Loucy (cell line): ENCODE data around the gene SOAT2.

Experiments used
- H2AFZ ChIP-seq: fragments of 200-600 bp; sonication (generic); 2 replicates; pipeline ENCODE4 v1.6.0; 2016; ENCODE audit warnings: antibody characterized with exemption, mild to moderate bottlenecking, low read length, moderate library complexity
- H3F3A ChIP-seq: fragments of 200-600 bp; 2 replicates; pipeline ENCODE4 v1.6.0; 2016; ENCODE audit warnings: antibody characterized with exemption, low read depth, mild to moderate bottlenecking
- H3K27me3 ChIP-seq: fragments of 200-600 bp; sonication (generic); 2 replicates; pipeline ENCODE4 v1.6.1; 2014; ENCODE audit warnings: low read length, mild to moderate bottlenecking; ENCODE audit not compliant: insufficient read depth, poor library complexity, severe bottlenecking
- H3K36me3 ChIP-seq: fragments of 200-600 bp; sonication (generic); 2 replicates; pipeline ENCODE4 v1.6.1; 2016; ENCODE audit warnings: low read length; ENCODE audit not compliant: insufficient read depth
- H3K4me1 ChIP-seq: fragments of 200-600 bp; sonication (generic); 2 replicates; pipeline ENCODE4 v1.5.1; 2014; ENCODE audit warnings: low read length, mild to moderate bottlenecking; ENCODE audit not compliant: insufficient read depth, poor library complexity, severe bottlenecking
- H3K4me2 ChIP-seq: fragments of 200-600 bp; sonication (generic); 2 replicates; pipeline ENCODE4 v1.6.0; 2014; ENCODE audit warnings: antibody characterized with exemption, low read length, low read depth, mild to moderate bottlenecking; ENCODE audit not compliant: poor library complexity, severe bottlenecking
- H3K4me3 ChIP-seq: fragments of 200-600 bp; sonication (generic); 2 replicates; pipeline ENCODE4 v1.5.1; 2014; ENCODE audit warnings: low read length, mild to moderate bottlenecking, mixed read lengths; ENCODE audit not compliant: poor library complexity, severe bottlenecking
- H3K79me2 ChIP-seq: fragments of 200-600 bp; sonication (generic); 2 replicates; pipeline ENCODE4 v1.6.1; 2014; ENCODE audit warnings: low read length; ENCODE audit not compliant: insufficient read depth
- H3K9ac ChIP-seq: fragments of 200-600 bp; sonication (generic); 2 replicates; pipeline ENCODE4 v1.6.0; 2014; ENCODE audit warnings: mild to moderate bottlenecking, low read depth, low read length, moderate library complexity; ENCODE audit not compliant: poor library complexity, severe bottlenecking
- H3K9me2 ChIP-seq: fragments of 200-600 bp; sonication (generic); replicated peaks from 2 replicates; pipeline ENCODE4 v1.6.1; 2016; ENCODE audit warnings: low read depth, low read length, mixed read lengths
- H3K9me3 ChIP-seq: fragments of 200-600 bp; sonication (generic); 2 replicates; pipeline ENCODE4 v1.6.1; 2014; ENCODE audit warnings: mild to moderate bottlenecking, antibody characterized with exemption, low read length, low read depth; ENCODE audit not compliant: insufficient read depth
- H4K20me1 ChIP-seq: fragments of 200-600 bp; sonication (generic); 2 replicates; pipeline ENCODE4 v1.6.0; 2014; ENCODE audit warnings: antibody characterized with exemption, low read length, mild to moderate bottlenecking; ENCODE audit not compliant: insufficient read depth, poor library complexity, severe bottlenecking
- CTCF ChIP-seq: fragments of 200-600 bp; sonication (generic); conservative IDR thresholded peaks from 2 replicates; pipeline ENCODE4 v1.5.1; 2014; ENCODE audit warnings: mild to moderate bottlenecking, antibody characterized with exemption, low read length
- EZH2phosphoT487 ChIP-seq: fragments of 200-600 bp; IDR thresholded peaks from 2 replicates; pipeline ENCODE4 v1.6.1; 2018; ENCODE audit warnings: antibody characterized with exemption, mild to moderate bottlenecking, moderate library complexity, borderline replicate concordance

SOAT2 gene

GRCh38 chr12:53097564-53098353 lies 5.5 kb upstream of the SOAT2 start, which contains the start of gene IGFBP6:
Gene IGFBP6, plus strand, starts transcription at chr12:53097667. Its CDS starts 51 bp downstream, at chr12:53097718.
- H3K79me2 ChIP-seq: no peaks in the 10 kb centered on the region
- H3F3A ChIP-seq: no peaks in the 10 kb centered on the region; the same call in 1 of the 2 replicates
- no peaks in the 10 kb centered on the region for H3K27me3 ChIP-seq
- peak within 1 kb of the TSS; percentile 80 for H3K4me3 ChIP-seq
- H3K4me1 ChIP-seq: peaks cover 37% of the 10 kb centered on the region
- H3K9me2 ChIP-seq: no peaks in the 10 kb centered on the region
- H3K9ac ChIP-seq: peak within 1 kb of the TSS; percentile 72
- no peak for TF ChIP-seq EZH2phosphoT487
- no peak for TF ChIP-seq CTCF
- no peaks in the 10 kb centered on the region for H3K36me3 ChIP-seq
- H3K4me2 ChIP-seq: peak within 1 kb of the TSS; percentile 78
- no peaks in the 10 kb centered on the region for H4K20me1 ChIP-seq
- H2AFZ ChIP-seq: peak within 1 kb of the TSS; percentile 95
- no peaks in the 10 kb centered on the region for H3K9me3 ChIP-seq

- peak overlapping the region; percentile 72 for H3K9ac ChIP-seq
- H3K27me3 ChIP-seq: no peaks in the 10 kb centered on the region
- H3K9me2 ChIP-seq: no peaks in the 10 kb centered on the region
- peak overlapping the region; percentile 78 for H3K4me2 ChIP-seq
- peaks cover 44% of the 10 kb centered on the region for H3K4me1 ChIP-seq
- no peaks in the 10 kb centered on the region for H3K79me2 ChIP-seq
- peak overlapping the region; percentile 80 for H3K4me3 ChIP-seq
- no peaks in the 10 kb centered on the region for H4K20me1 ChIP-seq
- H3K9me3 ChIP-seq: no peaks in the 10 kb centered on the region
- TF ChIP-seq CTCF: no peak
- no peak for TF ChIP-seq EZH2phosphoT487
- no peaks in the 10 kb centered on the region for H3K36me3 ChIP-seq
- H3F3A ChIP-seq: no peaks in the 10 kb centered on the region; the same call in 1 of the 2 replicates
- H2AFZ ChIP-seq: peak overlapping the region; percentile 95
These were observed 4.8 kb upstream of the SOAT2 start for GRCh38 chr12:53098354-53098981.

- peaks cover 47% of the 10 kb centered on the region for H3K4me1 ChIP-seq
- H3K4me3 ChIP-seq: peak overlapping the region; percentile 80
- H3K27me3 ChIP-seq: no peaks in the 10 kb centered on the region
- H3K36me3 ChIP-seq: no peaks in the 10 kb centered on the region
- no peaks in the 10 kb centered on the region for H4K20me1 ChIP-seq
- no peaks in the 10 kb centered on the region for H3K9me2 ChIP-seq
- H3K79me2 ChIP-seq: no peaks in the 10 kb centered on the region
- H3K9ac ChIP-seq: peak overlapping the region; percentile 72
- no peaks in the 10 kb centered on the region for H3K9me3 ChIP-seq
- no peaks in the 10 kb centered on the region; the same call in 1 of the 2 replicates for H3F3A ChIP-seq
- 0 out of 2 replicates have a peak overlapping the region, but pooled peaks have one; percentile 7 for H2AFZ ChIP-seq
- TF ChIP-seq EZH2phosphoT487 (no peak), CTCF (peak; percentile 84)
- H3K4me2 ChIP-seq: peak overlapping the region; percentile 78
These were observed 4.0 kb upstream of the SOAT2 start for GRCh38 chr12:53099071-53099882.
